HG03280 (cell line): Measurements from ENCODE around the gene TMEM80.
A peak's percentile ranks its signal among the peaks of the same experiment; 100 is the strongest.
"Not testable (repeated sequence)": the region's sequence is repeated elsewhere in the genome, so short reads cannot be mapped to it uniquely, and the experiment has no call there.

Source experiments
- ATAC-seq: cut with Tn5 transposase; IDR thresholded peaks from one replicate; pipeline ENCODE4 v1.9.1; 2021; ENCODE audit warnings: mild to moderate bottlenecking, moderate library complexity; ENCODE audit not compliant: unreplicated experiment

TMEM80 gene

DNA sequence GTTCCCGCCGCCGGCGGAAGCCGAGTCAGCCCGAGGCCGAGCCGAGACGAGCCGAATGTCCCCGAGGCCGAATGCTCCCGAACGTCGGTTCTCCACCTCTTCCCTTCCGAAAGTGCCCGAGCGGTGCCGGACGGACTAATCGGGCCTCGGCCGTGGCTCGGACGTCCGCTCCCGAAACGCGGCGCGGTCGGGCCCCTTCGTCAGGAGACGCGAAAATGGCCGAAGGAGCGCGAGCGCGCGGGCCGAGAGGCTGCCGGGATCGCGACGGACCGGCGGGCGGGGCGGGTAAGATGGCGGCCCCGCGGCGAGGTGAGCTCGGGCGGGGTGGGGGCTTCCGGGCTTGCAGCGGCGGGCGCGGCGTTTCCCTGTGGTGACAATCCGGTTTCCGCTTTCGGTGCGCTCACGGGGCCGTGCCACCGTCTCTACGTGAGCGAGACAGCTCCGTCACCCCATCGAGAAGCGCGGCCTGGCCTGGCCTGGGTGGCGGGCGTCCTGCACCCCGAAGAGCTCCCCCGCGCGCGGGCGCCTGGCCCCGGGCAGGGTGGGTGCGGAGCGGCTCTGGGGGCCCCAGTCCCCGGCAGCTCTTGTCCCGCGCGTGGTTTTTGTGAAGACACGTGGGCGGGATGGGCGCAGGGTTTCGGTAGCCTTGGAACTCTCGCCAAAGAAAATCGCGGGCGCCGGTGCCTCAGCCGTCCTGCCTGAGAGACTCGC, at the start of gene TMEM80:
TMEM80 (plus strand) TSS at position 279 of the 711 bp plus-strand sequence; CDS start at position 291, 12 bp downstream.
- peak; percentile 67 for ATAC-seq

DNA sequence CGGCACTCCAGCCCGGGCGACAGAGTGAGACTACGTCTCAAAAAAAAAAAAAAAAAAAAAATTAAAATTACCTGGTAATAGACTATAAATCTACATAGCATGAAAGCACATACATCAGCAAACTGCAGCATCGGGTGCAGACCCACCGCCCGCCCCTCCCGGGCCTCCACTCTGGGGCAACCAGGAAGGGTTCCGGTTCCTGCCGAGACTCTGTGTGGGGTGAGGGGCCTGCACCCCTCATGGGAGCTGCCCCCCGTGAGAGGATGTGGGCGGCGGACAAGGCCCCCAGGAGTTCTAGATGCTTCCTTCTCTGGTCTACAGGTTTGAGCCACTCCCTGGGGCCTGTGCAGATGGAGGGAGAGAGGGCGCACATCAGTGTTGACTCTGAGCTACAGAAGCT, 49.4 kb upstream of the TMEM80 start:
- ATAC-seq = no peak

DNA sequence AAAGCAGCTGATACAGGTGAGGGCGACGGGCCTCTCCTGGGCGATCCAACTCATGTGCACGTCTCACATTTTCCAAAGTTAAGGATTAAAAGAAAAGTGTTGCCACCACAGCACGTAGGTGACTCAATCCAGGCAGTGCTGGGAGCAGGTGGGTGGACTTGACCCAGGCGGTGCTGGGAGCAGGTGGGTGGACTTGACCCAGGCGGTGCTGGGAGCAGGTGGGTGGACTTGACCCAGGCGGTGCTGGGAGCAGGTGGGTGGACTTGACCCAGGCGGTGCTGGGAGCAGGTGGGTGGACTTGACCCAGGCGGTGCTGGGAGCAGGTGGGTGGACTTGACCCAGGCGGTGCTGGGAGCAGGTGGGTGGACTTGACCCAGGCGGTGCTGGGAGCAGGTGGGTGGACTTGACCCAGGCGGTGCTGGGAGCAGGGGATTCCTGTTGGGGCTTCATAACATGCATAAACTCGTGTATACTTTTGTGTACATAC, 47.9 kb upstream of the TMEM80 start:
- not testable (repeated sequence) for ATAC-seq

DNA sequence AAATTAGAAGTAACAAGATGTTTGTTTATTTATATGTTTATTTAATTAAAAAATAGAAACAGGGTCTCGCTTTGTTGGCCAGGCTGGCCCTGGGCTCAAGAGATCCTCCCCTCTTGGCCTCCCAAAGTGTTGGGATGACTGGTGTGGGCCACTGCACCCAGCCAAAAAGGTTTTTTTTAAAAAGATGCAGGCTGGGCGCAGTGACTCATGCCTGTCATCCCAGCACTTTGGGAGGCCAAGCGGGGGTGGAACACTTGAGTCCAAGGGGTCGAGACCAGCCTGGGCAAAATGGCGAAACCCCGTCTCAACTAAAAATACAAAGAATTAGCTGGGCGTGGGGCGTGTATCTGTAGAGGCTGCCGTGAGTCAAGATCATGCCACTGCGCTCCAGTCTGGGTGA, 45.1 kb upstream of the TMEM80 start:
- ATAC-seq = no peak

DNA sequence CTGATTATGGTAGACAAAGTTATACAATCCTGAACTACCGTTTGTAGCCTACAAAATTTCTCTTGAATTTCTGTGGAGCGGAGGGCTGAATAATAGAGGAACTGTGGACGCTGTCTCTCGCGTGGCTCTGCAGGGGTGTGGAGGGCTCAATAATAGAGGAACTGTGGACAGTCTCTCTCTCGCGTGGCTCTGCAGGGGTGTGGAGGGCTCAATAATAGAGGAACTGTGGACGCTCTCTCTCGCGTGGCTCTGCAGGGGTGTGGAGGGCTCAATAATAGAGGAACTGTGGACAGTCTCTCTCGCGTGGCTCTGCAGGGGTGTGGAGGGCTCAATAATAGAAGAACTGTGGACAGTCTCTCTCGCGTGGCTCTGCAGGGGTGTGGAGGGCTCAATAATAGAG, 42.5 kb upstream of the TMEM80 start:
- not testable (repeated sequence) for ATAC-seq

DNA sequence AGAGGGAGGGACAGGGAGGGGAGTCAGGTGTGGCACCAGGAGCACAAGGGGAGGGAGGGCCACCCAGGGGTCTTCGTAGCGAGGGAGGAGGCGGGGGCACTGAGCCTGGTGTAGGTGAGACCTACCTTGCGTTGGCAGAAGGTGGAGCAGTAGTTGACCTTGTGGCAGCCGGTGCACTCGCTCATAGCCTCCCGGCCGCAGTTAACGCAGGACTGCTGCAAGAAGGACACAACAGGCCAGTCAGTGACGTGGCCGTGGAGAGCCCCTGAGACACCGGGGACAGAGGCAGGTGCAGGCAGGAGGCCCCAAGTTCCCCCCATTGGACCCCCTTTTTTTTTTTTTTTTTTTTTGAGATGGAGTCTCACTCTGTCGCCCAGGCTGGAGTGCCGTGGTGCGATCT, 41.8 kb upstream of the TMEM80 start:
- ATAC-seq = no peak

DNA sequence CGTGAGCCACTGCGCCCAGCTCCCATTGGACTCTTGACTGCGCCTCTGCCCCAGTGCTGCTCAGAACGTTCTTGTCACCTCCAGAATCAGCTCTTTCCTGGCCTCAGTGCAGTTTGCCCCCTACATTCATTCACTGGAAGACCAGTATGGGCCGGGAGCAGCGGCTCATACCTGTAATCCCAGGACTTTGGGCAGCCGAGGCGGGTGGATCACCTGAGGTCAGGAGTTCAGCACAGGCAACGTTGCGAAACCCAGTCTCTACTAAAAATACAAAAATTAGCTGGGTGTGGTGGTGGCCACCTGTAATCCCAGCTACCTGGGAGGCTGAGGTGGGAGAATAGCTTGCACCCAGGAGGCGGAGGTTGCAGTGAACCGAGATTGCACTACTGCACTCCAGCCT, 41.2 kb upstream of the TMEM80 start:
- ATAC-seq = not testable (repeated sequence)

DNA sequence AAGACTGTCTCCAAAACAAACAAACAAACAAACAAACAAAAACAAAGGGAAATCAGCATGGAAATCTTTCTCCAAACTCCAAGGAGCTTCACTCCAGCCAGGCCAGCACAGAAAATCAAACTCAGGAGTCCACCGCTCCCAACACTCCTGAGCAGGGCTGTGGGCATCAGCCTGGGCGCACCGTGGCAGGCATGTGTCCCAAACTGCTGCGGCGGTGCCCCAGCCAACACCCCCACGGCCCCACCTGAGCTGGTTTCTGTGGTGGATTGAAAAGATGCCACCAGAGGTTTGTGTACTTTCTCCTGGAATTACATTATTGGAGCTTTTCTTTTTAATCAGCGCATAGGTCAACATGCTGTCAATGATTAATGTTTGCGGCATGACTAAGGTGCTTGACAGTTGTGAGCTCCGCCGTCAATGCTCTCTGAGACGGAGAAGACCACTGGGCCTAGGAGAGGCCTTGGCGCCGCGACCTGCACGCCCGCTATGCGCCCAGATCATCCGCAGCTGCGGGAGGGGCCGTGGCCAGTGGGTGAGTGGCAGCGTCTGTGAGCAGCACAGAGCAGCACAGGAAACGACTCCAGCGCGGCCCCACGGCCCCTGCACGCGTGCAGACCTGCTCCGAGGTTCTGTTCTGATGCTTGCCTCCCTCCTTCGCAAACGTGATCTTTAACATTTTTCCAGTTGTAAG, 40.4 kb upstream of the TMEM80 start:
- ATAC-seq = no peak

DNA sequence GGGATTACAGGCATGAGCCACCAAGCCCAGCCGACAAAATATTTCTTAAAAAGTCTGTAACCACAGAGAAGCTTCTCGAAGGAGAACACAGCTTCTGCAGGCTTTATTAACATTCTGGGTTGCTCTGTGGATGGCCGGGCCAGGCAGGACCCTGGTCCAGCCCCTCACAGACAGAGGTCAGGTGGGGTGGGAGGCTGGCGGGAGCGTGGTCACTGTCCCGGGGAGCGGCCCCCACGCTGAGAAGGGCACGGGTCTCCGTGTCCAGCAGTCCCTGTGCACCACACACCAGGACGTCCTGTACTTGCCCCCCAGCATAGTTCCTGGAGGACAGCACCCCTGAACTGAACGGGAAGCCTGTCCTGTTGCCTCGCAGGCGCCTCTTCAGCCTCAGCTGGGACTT, 39.2 kb upstream of the TMEM80 start:
- ATAC-seq = no peak

DNA sequence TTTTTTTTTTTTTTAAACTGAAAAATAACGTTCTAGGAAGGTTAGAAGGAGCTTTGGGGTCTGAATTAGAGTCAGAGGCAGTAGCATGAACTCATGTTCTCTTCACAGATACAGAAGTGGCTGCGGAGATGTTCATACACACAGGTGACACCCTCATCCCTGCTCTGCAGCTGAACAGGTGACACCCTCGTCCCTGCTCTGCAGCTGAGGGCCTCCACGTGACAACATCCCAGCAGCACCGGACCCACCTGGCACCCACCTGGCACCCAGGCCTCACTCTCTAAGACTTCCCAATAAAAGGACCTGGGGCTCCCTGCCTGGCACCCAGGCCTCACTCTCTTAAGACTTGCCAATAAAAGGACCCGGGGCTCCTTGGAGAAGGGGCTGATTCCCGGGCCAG, 38.8 kb upstream of the TMEM80 start:
- no peak for ATAC-seq

DNA sequence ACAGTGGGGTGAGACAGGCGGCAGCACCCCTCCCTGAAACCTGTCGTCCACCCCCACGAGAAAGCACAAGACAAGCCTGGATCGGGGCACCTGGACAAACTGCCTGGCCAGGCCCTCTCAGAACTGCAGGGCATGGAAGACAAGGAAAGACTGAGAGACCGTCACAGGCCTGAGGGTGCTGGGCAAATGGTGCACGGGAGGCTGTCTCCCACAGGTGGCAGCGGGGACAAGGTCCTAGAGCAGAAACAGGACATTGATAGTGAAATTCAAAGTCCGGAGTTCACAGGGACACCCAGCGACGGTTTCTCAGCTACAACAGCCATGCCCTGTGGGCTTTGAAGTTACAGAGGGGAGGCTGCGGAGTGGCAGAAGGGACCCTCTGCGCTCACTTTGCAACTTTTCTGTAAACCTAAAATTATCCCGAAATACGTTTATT, 37.9 kb upstream of the TMEM80 start:
- no peak for ATAC-seq

DNA sequence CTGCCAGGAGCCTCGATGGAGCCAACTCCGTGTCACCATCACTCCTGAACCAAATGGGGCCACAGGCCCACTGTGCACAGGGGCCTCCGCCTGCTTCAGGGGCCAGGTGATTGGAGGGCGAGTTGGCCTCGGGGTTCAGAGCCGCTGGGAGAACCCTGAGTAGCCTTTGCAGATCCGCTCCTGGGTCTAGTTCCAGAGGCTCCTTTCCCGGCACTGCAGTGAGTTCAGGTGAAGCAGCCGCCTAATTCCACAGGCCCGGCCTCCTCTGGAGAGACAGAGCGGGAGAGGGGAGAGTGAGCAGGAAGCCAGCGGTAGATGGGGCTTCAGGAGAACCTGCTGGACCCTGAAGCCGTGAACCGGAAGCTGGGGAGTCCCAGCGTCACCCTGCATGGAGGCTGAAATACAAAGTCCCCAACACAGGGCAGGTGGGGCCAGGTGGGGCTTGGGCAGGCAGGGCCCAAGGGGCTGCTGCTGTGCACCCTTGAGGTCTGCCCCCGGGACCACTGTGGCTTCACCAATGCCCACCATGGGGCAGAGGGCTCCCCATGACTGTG, 36.0 kb upstream of the TMEM80 start:
- no peak for ATAC-seq

DNA sequence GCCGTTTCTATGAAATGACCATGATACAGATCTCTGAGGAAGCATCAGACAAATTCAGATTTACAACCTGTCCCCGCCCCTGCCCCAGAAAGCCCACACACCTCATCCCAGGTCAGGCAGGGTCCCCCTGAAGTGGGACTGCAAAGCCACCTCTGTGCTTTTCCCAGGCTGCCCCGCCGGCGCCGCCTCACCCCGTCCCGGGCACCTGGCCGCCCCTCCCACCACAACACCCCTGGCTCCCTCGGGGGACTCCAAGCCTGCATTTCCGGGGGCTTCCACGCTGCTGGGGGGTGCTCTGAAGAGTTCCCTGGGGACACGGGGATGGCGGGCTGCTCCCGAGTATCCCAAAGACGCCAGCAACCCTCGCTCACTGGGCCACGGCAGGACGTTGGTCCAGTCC, 35.3 kb upstream of the TMEM80 start:
- no peak for ATAC-seq

DNA sequence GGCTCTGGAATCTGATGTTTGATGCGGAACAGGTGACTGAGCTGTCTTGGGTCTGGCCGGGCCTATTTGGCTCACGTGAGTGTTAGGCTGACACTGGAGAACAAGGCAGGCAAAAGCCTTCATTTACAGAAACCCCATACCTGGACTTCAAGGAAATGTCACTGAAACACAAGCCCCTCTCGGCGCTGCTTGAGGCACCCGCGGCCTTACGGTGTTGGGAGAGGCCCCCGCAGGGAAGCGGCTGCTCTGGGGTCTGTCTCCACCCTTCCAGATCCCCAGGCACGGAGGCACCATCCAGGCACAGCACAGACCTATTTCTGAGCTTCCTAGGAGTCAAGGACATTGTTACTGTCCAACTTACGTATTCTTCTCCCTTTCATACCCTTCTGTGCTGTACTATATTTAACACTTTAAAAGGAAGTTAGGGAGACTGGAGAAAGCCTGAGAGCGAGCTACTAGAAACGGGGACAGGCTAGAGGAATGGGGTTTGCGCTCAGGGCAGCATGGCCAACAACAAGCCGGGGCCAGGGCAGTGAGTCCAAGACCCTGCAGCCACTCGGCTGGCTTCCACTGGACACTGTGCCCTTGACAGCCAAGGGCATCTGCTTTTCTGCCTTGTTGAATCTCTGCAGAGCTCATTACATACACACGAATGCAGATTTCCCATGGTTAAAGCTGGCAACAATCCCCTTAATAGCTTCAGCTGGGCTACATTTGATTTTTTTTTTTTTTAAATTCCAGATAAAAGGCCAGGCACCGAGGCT, 34.8 kb upstream of the TMEM80 start:
- ATAC-seq = no peak

DNA sequence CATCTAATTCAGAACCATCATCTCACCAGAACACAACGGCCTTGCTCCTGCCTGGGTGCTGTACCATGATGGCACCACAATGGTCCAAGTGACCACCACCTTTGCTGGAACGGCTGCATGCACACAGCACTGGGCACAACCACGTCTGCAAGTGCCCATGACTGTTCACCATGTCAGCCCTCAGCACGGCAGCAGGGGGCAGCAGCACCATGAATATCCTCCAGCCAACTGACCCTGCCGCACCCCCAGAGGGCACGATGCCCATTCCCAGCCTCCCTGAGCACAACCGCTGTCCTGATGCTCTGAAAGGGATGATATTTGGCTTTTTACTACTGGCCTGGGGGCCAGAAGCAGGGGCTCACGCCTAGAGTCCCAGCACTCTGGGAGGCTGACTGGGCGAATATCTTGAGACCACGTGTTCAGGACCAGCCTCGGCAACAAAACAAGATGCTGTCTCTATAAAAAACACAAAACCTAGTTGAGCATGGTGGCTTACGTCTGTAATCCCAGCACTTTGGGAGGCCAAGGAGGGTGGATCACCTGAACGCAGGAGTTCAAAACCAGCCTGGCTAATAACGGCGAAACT, 32.8 kb upstream of the TMEM80 start:
- peak; percentile 52 for ATAC-seq

DNA sequence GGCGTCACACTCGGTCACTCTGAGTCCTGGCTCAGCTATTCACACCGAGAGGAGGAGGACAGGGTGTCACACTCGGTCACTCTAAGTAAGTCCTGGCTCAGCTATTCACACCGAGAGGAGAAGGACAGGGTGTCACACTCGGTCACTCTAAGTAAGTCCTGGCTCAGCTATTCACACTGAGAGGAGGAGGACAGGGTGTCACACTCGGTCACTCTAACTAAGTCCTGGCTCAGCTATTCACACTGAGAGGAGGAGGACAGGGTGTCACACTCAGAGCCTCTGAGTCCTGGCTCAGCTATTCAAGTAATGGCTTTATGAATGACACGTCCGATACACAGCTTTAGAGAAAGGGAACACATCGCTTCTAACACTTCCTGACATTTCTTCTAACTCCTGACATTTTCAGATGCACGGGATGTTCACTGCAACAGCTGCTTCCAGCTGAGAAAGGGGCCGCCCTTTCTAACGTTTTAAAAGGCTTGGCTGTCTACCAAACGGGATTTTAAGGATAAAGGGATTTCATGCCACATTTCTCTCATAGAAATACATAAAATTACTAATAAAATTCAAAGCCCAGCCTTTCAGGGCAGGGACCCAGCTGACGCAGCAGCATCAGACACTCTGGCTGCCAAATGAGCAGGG, 30.4 kb upstream of the TMEM80 start:
- ATAC-seq = no peak

DNA sequence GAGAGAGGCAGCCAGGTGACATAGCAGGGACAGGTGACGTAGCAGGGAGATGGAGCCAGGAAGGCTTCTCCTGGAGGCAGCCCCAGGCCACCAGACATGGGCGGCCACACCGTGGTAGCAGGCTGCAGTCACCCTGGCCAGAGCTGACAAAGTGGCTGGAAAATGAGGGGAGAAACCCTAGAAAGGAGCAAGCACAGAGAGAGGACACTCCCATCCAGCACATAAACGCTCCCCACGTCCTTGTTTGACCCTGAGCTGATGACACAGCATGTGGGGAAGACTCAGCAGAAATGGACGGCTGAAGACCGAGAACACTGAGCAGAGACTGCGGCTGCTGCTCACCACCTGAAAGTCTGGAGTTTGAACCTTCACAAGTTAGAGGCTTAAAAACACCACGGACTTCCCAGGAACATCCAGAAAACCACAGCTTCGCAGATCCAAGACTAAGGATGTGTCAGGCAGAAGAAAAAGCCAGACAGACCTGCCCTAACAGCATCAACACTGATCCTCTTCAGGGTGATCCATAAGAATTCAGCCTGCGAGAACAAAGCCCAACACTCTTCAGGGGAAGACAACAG, 29.8 kb upstream of the TMEM80 start:
- ATAC-seq = no peak

DNA sequence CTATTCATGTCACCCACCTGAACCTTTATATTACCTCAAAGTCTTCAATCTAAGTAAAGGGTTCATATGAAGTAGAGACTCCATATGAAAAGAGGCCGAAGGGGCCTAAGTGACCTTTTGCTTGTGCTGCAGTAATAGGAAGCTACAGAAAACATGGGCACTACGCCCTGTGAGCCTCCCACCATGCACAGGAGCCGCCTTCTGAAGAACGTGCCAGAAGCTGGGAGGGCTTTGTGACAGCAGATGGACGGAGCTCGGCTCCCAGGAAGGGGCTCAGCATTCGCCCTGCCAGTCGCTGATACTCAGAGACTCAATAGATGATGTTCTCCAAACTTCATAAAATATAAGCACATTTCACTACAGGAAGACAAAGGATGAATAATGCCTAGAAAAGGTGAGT, 21.8 kb upstream of the TMEM80 start:
- ATAC-seq = no peak

DNA sequence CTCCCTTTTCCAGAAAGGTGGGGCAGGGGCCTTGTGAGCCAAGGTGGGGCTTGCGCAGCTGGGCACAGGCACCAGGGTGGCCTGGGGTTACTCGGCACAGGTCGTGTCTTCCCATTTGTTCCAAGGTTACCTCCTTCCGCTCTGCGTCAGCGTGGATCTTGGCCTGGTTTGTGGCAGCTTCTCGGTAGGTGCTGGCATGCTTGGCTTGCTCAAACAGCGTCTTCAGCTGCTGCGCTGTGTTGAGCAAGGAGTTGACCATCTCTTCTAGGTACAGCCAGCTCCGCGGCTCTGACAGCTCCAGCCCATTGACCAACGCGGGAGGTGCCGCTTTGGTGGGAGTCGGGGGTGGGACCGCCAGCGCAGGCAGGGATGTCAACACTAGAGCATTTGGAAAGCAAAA, 21.2 kb upstream of the TMEM80 start:
- ATAC-seq = no peak

DNA sequence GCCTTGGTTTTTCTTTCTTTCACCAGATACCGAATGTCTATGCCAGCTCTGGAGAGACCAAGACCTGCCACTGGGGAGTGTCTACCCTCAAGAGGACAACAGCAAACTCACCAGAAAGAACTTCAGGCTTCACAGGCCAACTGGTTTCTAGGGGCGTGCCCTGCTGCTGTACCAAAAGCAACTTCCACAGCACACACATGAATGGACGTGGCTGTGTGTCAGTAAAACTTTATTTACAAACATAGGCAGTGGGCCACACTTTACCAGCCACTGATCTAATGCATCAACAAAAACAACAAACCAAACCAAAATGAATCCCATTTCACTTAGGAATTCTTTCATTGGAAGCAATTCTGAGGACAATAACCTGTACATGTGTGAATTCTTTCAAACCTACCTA, 17.3 kb upstream of the TMEM80 start:
- ATAC-seq = no peak
